Heart left ventricle (tissue), 16 donors: ENCODE results near the gene MPPED2. TPM values are rescaled to one million over a fixed set of nuclear protein-coding genes. Genes with fewer than 3 reads are reported as not detected.

Source experiments
- ATAC-seq, 4 donors: fragments of 200-7000 bp; cut with Tn5 transposase; one replicate each; pipeline ENCODE4 v1.9.1; 2020 to 2022; ENCODE audit warnings: moderate library complexity in 4 of 4, mild to moderate bottlenecking in 3 of 4, moderate number of reproducible peaks in 1 of 4
- DNase-seq, 5 donors: peaks; one replicate each; pipeline ENCODE4 v3.0.0-alpha.2; 2020
- H3K27ac ChIP-seq, 12 donors: fragments of 200-600 bp; sonication (generic) in 4 of 12; one replicate each; pipeline versions ENCODE4 v1.5.0 to v1.8.0; 2016 to 2022; ENCODE audit warnings: mild to moderate bottlenecking in 2 of 12
- H3K27me3 ChIP-seq, 9 donors: fragments of 200-600 bp; sonication (generic) in 2 of 9; one replicate each; pipeline versions ENCODE4 v1.5.1 to v1.8.0; 2016 to 2022; ENCODE audit warnings: mild to moderate bottlenecking in 3 of 9
- H3K36me3 ChIP-seq, 9 donors: fragments of 200-600 bp; sonication (generic) in 2 of 9; one replicate each; pipeline versions ENCODE4 v1.5.0 to v1.8.0; 2018 to 2022; ENCODE audit warnings: mild to moderate bottlenecking in 2 of 9
- H3K4me1 ChIP-seq, 12 donors: fragments of 200-600 bp; sonication (generic) in 4 of 12; one replicate each; pipeline versions ENCODE4 v1.5.0 to v1.8.0; 2016 to 2022; ENCODE audit warnings: mild to moderate bottlenecking in 3 of 12
- H3K4me3 ChIP-seq, 12 donors: fragments of 200-600 bp; sonication (generic) in 4 of 12; one replicate each; pipeline versions ENCODE4 v1.5.0 to v1.8.0; 2017 to 2022; ENCODE audit warnings: mild to moderate bottlenecking in 9 of 12, moderate library complexity in 4 of 12
- H3K9me3 ChIP-seq, 12 donors: fragments of 200-600 bp; sonication (generic) in 4 of 12; one replicate each; pipeline versions ENCODE4 v1.5.0 to v1.8.0; 2016 to 2022; ENCODE audit warnings: mild to moderate bottlenecking in 1 of 12
- POLR2A ChIP-seq, 2 donors: fragments of 450-650 bp; IDR thresholded peaks; one replicate each; pipeline ENCODE4 v1.6.1; 2017; ENCODE audit warnings: antibody characterized with exemption in 2 of 2, mild to moderate bottlenecking in 2 of 2, moderate library complexity in 2 of 2
- WGBS, 4 donors: extraction: QIAGEN DNeasy Blood & Tissue Kit in 2 of 4; methylation state at CpG; one replicate each; pipeline versions ENCODE4 v1.1.5 to v1.1.7; 2013 to 2018; 5-methylcytosine and 5-hydroxymethylcytosine counted together
- intact Hi-C, 10 donors: fragments of 100-400 bp; cut with DNase I; formaldehyde crosslinking; loops; one replicate each; pipeline versions ENCODE4 v1.11.1 to v1.14.2; 2022
- polyA plus RNA-seq, 2 donors: library from polyadenylated mRNA; stranded (reverse); fragments of 200-250 nt; gene quantifications; one replicate each; pipeline ENCODE4 v1.2.3, GENCODE V29; 2013
- total RNA-seq, 9 donors: library from RNA; depleted of rRNA in 2 of 9; stranded (reverse); fragments of >200 nt in 2 of 9; fragmentation: NEBNext Ultra II Directional in 3 of 9; extraction: Animal tissue kit (Norgen Biotek cat#: 25700) in 3 of 9; gene quantifications; one replicate each; pipeline versions ENCODE4 v1.1.0 to v1.2.4, GENCODE V29; 2016 to 2023
- TF ChIP-seq, protein P1 (sequence below), 12 donors: fragments of 200-600 bp; sonication (generic) in 4 of 12; IDR thresholded peaks; one replicate each; pipeline versions ENCODE4 v1.5.0 to v1.8.0; 2018 to 2022; ENCODE audit warnings: antibody characterized with exemption in 12 of 12, mild to moderate bottlenecking in 5 of 12
- donor health status: ischemic (EF 13 %, LVEDD 7.1; RV severe dilation, severe dysfunction).
- donor health status: healthy with polysubstance abuse.
- donor health status: DM: no; HTN: yes; CAD: no.
- donor health status: DM: no; HTN: no; CAD: no.
- donor health status: ischemic (EF 25% LVEDD 6.9; RV normal size, moderate dysfunction).
- donor health status: ischemic (EF 25% LVEDD 5.7; RV mildly dilated, moderate dysfunction).
- donor health status: healthy.
- donor health status: DM: yes; HTN: yes; CAD: no.
- donor health status: ischemic (EF 35%, LVEDD 5.7; RV mildly dilated, moderate dysfunction).
- donor health status: nonischemic (EF 11% LVEDD 7.7; RV severe dilation, severe dysfunction).
- donor health status: DM: yes; HTN: yes; CAD: no.
- donor health status: PGD.
- donor health status: ischemic (EF 29% LVEDD 5.4; RV normal size, mild dysfunction).
- donor health status: nonischemic (EF 23%, LVEDD 6.1; RV moderate dilation, normal function).

Gene MPPED2
- total and polyA plus RNA-seq, 11 donors, result 2.7 to 14.3 (median 8.4) TPM

DNA sequence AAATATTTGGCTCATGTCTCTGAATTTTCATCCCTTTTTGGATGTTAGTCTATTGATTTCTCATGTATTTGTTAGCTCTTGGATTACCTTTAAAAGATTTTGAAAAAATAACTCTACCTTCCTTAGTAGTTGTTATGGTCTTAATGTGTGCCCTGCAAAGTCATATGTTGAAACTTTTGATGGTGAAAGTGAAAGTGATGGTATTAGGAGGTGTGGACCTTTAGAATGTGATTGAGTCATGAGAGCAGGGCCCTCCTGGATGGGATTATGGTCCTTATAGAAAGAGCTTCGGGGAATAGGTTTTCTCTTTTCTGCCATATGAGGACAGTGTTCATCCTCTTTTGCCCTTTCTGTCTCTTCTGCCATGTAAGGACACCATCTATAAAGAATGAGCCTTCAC lies 33.6 kb upstream of the MPPED2 start:
- no peaks in the 10 kb centered on the region for H3K27me3 ChIP-seq
- no peaks in the 10 kb centered on the region for H3K4me1 ChIP-seq
- H3K36me3 ChIP-seq, result no peaks in the 10 kb centered on the region
- no peak overlapping the region for H3K27ac ChIP-seq
- 88 to 100% (median 91%) methylated on average over 1 of the region's 1 CpG for WGBS, 4 donors
- intact Hi-C loops, result no loop called here
- no peak overlapping the region for H3K4me3 ChIP-seq
- no peak for ATAC-seq
- TF ChIP-seq POLR2A (IDR thresholded peaks at IDR 0.05), result no peak
- TF ChIP-seq, protein P1, sequence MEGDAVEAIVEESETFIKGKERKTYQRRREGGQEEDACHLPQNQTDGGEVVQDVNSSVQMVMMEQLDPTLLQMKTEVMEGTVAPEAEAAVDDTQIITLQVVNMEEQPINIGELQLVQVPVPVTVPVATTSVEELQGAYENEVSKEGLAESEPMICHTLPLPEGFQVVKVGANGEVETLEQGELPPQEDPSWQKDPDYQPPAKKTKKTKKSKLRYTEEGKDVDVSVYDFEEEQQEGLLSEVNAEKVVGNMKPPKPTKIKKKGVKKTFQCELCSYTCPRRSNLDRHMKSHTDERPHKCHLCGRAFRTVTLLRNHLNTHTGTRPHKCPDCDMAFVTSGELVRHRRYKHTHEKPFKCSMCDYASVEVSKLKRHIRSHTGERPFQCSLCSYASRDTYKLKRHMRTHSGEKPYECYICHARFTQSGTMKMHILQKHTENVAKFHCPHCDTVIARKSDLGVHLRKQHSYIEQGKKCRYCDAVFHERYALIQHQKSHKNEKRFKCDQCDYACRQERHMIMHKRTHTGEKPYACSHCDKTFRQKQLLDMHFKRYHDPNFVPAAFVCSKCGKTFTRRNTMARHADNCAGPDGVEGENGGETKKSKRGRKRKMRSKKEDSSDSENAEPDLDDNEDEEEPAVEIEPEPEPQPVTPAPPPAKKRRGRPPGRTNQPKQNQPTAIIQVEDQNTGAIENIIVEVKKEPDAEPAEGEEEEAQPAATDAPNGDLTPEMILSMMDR (IDR thresholded peaks at IDR 0.05), result no peak
- peaks cover 0 to 14% (median 0%) of the 10 kb centered on the region in 12 donors for H3K9me3 ChIP-seq
- DNase-seq, result no peak

GRCh38 chr11:30617762-30618161 lies 31.6 kb upstream of the MPPED2 start:
- TF ChIP-seq, protein P1 (IDR thresholded peaks at IDR 0.05), result no peak
- no peak for TF ChIP-seq POLR2A (IDR thresholded peaks at IDR 0.05)
- intact Hi-C loops, result no loop called here
- H3K4me1 ChIP-seq, result no peaks in the 10 kb centered on the region

DNA sequence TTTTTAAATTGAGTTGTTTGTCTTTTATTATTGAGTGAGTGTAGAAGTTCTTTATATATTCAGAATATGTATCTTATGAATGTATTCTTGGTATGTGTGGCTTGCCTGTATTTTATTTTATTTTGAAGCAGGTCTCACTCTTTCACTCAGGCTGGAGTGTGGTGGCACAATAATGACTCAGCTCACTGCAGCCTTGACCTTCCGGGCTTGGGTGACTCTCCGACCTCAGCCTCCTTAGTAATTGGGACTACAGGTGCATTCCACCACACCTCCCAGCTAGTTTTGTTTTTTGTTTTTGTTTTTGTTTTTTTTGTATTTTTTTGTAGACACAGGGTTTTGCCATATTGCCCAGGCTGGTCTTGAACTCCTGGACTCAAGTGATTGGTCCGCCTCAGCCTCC lies 24.5 kb upstream of the MPPED2 start:
- TF ChIP-seq POLR2A (IDR thresholded peaks at IDR 0.05), result no peak
- TF ChIP-seq, protein P1 (IDR thresholded peaks at IDR 0.05), result no peak
- Histone ChIP-seq H3K4me1 (no peaks in the 10 kb centered on the region), H3K36me3 (no peaks in the 10 kb centered on the region), H3K27ac (no peak overlapping the region), H3K27me3 (no peaks in the 10 kb centered on the region), H3K9me3 (no peaks in the 10 kb centered on the region), H3K4me3 (no peak overlapping the region)
- DNase-seq (no peak), ATAC-seq (no peak)
- WGBS, 4 donors, result 91 to 93% (median 92%) methylated on average over 3 of the region's 3 CpGs
- intact Hi-C loops, result no loop called here

More at GRCh38 chr11:30617762-30618161, 31.6 kb upstream of the MPPED2 start:
- H3K36me3 ChIP-seq, result no peaks in the 10 kb centered on the region
- peaks cover 0 to 14% (median 0%) of the 10 kb centered on the region in 12 donors for H3K9me3 ChIP-seq
- H3K27me3 ChIP-seq, result no peaks in the 10 kb centered on the region
- H3K27ac ChIP-seq, result no peak overlapping the region
- no peak for ATAC-seq
- H3K4me3 ChIP-seq, result no peak overlapping the region
- DNase-seq, result no peak

- no peak for TF ChIP-seq POLR2A (IDR thresholded peaks at IDR 0.05)
- TF ChIP-seq, protein P1 (IDR thresholded peaks at IDR 0.05), result no peak
- Histone ChIP-seq H3K9me3 (no peaks in the 10 kb centered on the region), H3K4me3 (no peak overlapping the region), H3K27ac (no peak overlapping the region), H3K27me3 (no peaks in the 10 kb centered on the region), H3K36me3 (no peaks in the 10 kb centered on the region), H3K4me1 (no peaks in the 10 kb centered on the region)
- no peak for ATAC-seq
- intact Hi-C loops, result no loop called here
- no peak for DNase-seq
Measured at GRCh38 chr11:30608534-30608933, 22.4 kb upstream of the MPPED2 start.
